HG03045 (cell line): Measurements from ENCODE around the gene KDF1.
"Not testable (repeated sequence)": the region's sequence is repeated elsewhere in the genome, so short reads cannot be mapped to it uniquely, and the experiment has no call there.

Experiments
- ATAC-seq: cut with Tn5 transposase; IDR thresholded peaks from one replicate; pipeline ENCODE4 v1.9.1; 2021; ENCODE audit warnings: mild to moderate bottlenecking, moderate library complexity; ENCODE audit not compliant: unreplicated experiment

KDF1 gene

DNA sequence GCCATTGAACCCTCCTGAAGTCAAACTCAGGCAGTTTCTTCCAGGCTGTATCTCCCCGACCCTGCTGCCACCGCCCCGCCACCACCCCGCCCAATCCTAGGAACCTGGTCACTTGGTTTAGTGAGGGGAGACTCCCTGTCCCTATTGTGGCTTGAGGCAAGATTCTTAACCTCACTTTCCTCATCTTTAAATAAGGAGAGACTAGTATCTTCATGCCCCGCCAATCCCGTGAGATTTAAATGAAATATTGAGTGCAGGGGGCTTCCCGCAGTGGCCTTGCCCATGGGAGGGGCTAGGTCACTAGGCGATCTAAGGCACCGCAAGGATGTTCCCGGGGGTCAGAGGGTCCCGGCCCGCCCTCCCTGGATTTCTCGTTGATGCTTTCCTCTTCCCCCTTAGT lies 998 bp downstream of the KDF1 start:
- ATAC-seq: no peak

- no peak for ATAC-seq
Observed at GRCh38 chr1:26957306-26957705, 3.0 kb downstream of the KDF1 start.

GRCh38 chr1:26956321-26956720 lies 3.9 kb downstream of the KDF1 start:
- no peak for ATAC-seq

GRCh38 chr1:26953374-26953773 lies 6.9 kb downstream of the KDF1 start:
- ATAC-seq: no peak

- ATAC-seq: no peak
Observed at GRCh38 chr1:26951821-26952497, 8.3 kb downstream of the KDF1 start.

DNA sequence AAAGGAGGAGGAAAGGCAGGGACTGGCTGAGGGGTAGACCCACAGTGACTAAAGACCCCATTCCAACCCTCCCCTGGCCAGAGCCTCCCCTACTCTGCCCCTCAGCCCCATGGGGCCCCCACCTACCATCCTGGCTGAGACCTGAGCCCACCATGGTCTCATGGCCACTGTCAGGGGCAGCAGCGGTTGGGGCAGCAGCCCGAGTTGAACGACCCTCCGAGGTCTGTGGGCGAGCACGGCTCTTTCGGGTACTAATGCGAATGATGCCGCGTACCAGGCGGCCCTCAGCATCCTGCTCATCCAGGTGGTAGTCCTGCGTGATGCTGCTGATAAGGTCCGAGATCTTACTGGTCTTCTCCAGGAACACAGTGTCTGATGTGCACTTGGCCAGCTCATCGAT lies 9.1 kb downstream of the KDF1 start:
- ATAC-seq: no peak

DNA sequence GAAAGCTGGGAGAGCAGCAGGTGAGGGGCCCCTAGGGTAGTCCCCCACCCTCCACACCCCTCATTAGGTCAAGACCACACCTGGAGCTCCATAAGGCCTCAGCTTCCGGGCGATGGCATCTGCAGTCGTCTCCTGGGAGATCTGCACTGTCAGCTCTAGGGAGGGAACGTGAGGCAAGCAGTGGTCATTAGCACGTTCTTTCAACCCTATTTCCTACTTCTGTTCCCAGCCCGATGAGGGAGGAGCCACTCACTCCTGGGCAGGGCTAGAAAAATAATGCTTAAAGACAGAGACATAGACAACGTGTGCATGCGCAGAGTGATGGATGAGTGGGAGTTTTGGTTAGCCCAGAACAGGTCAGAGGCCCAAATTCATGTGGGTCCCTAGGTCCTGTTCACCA lies 9.7 kb downstream of the KDF1 start:
- ATAC-seq: no peak

DNA sequence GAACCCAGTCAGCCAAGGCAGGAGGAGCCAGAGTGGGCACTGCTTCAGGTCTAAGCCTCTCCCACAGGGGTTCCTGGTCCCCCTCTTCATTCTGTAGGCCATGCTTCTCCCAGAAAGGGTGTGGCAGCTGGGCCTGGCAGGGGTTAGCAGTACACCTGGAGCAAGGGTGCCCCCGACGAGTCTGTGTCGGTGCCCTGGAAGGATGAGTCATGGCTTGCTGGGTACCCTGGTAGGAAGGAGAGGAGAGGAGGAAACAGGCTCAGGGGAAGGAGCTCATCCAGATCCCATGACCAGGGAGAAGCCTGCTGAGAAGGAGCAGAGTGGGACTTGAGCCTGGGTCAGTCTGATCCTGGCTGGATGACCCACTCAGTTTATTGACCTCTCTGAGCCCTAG lies 10.3 kb downstream of the KDF1 start:
- ATAC-seq: no peak

GRCh38 chr1:26949266-26949925 lies 10.9 kb downstream of the KDF1 start:
- ATAC-seq: no peak

- ATAC-seq: not testable (repeated sequence)
Observed at GRCh38 chr1:26948725-26949057, 11.6 kb downstream of the KDF1 start.

DNA sequence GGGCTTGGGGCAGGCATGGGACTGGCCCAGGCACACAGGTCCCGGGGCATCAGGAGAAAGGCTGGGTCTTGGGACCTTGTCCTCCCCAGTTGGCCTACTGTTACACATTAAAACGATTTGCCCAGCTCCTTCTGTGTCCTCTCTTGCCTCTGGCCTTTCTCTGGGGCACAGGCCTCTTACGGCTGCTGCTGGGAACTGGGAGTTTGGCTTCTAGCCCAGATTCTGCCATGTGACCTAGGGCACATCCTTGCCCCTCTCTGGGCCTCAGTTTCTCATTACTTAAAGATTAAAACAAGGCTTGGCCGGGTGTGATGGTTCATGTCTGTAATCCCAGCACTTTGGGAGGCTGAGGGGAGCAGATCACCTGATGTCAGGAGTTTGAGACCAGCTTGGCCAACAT lies 14.0 kb downstream of the KDF1 start:
- no peak for ATAC-seq

GRCh38 chr1:26945728-26946127 lies 14.5 kb downstream of the KDF1 start:
- no peak for ATAC-seq

GRCh38 chr1:26945138-26945537 lies 15.1 kb downstream of the KDF1 start:
- ATAC-seq: no peak

- no peak for ATAC-seq
Observed at GRCh38 chr1:26942656-26943055, 17.6 kb downstream of the KDF1 start.

- ATAC-seq: no peak
Observed at GRCh38 chr1:26941311-26941710, 19.0 kb downstream of the KDF1 start.

GRCh38 chr1:26938659-26939025 lies 21.6 kb downstream of the KDF1 start:
- no peak for ATAC-seq

GRCh38 chr1:26938004-26938658 lies 22.1 kb downstream of the KDF1 start:
- no peak for ATAC-seq

DNA sequence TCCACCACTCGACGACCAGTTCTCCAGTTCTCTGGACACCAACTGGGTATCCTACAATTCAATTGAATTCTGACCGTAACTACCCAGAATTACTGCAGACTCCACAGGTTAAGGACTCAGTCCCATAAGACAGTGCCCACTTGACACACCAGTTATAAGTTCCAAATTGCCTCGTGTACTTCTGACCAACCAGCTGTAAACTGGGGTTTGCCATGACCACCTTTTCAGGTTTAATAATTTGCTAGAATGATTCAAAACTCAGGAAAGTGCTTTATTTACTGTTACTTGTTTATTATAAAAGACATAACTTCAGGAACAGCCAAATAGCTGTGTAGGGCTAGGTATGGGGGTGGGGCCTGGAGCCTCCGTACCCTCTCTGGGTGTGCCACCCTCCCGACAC lies 23.4 kb downstream of the KDF1 start:
- no peak for ATAC-seq

DNA sequence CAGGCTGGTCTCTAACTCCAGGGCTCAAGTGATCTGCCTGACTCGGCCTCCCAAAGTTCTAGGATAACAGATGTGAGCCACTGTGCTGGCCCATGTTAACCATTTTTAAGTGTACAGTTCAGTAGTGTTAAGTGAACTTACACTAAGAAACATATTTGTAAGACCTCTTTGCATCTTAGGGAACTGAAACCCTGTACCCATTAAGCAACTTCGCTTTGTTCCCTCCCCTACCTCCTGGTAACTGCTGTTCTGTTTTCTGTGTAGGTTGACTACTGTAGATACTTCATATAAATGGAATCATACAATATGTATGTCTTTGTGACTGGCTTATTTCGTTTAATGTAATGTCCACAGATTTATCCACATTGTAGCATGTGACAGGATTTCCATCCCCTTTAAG lies 27.7 kb downstream of the KDF1 start:
- ATAC-seq: no peak

DNA sequence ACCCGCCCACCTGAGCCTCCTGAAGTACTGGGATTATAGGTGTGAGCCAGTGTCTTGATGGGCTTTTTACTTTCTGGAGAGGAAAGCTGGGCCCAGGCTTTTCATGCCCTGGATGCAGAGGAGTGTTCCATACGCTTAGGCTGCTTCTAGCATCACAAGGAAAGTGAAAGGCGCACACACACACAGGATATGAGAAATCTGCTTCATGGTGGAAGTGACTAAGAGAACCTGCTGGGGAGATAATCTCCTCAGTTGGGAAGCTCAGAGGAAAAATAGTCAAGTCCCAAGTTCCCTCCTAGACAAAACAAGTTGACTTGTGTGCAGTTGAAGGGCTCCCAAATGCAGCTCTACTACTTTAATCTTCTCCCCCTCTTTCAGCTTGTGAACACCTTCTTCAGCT lies 36.6 kb downstream of the KDF1 start:
- no peak for ATAC-seq

DNA sequence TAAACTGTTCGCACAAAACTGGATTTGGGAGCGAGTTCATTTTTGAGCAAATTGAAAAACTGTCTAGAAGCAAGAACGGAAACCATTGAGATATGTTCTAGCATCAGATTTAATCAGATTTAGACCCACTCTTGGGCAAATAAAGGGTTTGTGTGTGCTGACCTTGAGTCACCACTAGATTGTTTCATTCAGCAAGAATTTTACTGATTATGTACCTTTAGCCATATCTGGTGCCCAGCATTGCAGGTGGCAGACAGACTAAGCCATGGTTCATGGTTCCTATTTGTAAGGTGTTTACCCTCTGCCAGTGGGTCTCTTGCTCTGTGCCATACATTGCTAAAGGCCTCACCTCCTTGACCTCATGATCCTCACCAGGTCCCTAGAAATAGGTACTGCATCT lies 37.4 kb downstream of the KDF1 start:
- no peak for ATAC-seq

GRCh38 chr1:26922431-26922729 lies 37.9 kb downstream of the KDF1 start:
- no peak for ATAC-seq
